D341Med (cell line): ENCODE measurements around the gene C16orf90.
"Not testable (repeated sequence)": the region's sequence is repeated elsewhere in the genome, so short reads cannot be mapped to it uniquely, and the experiment has no call there.

ENCODE experiments used
- DNase-seq: peaks from one replicate; pipeline ENCODE4 v3.0.0; 2012; ENCODE audit warnings: low spot score

Gene C16orf90

DNA sequence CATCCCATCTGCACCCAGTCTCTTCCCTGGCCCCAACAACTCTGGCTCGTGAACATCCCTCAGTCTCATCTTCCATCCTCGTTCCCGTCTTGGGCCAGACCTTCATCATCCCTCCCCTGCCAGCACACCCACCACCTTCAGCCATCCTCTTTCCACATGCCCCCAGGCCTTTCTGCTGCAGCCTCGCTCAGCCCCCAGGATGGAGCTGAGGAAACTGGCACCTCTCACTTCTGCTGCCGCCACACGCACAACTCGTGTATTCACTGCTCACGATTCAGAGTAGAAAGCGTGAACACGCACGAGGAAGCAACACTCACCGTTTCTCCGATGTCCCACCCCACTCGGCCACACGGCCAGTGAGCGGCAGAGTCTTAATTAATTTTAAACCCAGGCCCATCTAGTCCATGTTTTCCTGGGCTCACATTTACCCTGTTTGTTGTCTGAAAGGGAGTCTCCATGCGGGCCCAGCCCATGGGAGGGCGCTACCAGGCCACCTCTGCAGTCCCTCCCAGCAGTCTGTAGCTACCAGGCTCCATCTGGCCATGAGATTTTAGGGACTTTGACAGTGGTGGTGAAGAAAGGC, 12.5 kb downstream of the C16orf90 start:
- DNase-seq, result no peak

DNA sequence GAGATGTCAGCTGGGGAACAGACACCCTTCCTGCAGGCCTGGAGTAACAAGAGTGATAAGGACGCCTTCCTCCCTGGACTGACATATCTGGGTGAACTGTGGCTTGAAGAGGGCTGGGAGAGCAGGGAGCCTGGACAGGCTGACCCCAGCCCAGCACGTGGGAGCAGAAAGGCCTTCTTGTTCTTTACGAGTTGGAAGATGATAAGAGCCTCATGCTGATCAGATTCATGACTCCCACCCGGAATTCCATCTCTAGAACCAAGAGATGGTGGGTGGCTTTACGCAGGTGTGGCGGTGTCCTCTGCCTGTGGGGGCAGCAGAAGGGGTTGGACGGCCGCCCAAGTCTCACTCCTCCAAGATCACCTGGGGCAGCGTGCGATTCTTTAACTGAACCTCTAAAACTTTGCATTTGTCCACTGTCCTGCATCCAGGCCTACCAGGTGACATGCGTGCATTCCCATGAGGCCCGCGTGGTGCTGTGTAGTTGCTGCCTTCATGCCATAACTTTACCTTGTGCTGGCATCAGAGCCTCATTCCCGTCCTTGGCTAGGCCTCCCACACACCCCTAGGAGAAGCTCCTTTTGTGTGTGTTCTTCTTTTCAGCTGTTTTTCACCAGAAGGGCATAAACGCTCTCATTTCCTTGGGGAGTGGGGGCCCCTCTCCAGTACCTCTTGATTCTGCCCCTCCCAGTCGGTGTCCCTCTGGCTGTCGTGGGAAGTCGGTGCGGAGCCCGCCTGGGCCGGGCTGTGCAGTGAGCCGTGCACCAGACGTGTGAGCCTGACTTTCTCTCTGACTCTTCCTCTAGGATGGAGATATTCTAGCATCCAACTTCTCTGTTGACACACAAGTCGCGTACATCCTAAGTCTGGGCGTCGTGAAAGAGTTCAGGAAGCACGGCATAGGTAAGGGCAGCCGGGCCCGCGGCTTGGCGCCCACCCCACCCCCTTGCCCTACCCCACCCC, 13.3 kb downstream of the C16orf90 start:
- DNase-seq, result no peak

DNA sequence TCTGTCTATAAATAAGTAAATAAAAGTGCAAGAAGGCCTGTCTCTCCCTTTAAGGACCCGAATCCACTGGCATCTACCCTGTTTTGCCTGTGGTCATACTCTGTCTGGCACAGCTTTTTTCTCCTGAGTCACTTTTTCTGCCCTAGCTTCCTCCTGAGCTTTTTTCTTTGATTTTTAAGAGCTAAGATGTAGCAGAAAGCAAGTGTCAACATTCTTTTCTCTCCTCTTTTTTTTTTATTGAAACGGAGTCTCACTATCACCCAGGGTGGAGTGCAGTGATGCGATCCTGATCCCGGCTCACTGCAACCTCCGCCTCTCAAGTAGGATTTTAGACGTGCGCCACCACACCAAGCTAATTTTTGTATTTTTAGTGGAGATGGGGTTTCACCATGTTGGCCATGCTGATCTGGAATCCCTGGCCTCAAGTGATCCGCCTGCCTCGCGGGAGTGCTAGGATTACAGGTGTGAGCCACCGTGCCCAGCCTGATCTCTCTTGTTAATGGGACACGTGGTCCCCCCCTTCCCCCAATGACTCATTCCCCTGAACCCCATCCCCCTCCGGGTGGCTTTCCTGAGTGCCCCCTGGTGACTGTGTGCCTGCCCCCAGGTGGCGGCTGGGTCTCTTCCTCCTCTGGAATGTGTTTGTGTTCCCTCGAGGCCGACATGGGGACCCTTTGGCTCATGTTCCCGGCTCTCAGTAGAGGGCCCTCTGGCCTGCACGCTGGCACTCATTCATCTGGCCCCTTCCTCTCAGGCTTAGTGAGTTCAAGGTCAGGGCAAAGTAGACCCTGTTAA, 14.2 kb downstream of the C16orf90 start:
- no peak for DNase-seq

DNA sequence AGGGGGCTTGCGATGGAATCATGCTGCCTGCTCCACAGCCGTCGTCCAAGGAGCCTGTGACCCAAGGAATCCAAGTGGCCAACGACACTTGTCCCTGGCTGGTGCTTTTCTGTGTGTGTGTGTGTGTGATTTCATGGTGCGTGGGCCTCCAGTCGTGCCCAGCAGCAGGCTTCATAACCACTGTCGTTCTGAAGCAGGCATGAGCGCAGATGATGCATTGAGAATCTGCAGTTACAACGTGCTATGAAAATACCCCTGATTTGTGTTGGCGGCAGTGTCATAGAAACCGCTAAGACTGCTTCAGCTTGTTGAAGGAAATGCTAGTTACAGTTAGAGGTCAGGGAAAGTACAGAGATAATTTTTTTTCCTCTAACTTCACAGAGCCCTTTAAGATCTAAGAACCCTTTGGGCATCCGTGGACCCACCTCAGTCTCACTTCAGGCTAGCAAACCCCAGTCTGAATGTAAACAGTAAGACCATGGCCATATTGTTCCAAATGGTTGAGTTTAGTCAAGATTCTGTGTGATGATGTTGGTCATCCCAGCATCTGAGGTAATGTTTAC, 15.6 kb downstream of the C16orf90 start:
- DNase-seq, result no peak

DNA sequence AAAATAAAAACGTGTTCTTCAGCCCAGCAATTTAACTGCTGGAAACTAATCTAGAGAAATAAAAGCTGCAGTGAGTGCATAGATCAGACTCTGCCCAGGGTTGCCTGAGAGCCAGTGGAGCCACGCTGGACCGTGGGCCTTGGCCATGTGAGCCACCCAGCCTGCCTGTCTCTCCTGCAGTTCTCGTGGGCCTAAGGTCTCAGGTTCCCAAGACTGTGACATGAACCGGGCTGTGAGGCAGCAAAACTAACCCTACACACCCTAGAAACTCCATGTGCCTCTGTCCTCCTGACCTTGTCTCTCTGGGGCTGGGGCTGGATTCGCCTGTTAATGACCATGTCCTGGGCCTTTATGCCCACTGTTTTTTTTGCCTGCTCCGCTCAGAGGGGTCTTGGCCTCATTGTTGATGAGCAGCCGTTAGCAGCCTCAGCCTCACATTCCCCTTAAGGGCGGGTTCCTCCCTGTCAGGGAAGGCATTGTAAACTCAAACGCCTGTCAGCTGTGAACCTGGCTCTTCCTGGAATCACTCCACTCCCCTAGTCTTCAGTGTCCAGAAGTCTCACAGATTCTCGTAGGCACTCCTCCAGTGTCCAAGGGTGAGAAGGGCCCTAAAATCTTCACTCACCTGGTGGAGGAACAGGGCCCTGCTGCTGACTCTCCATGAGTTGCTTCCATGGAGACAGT, 16.9 kb downstream of the C16orf90 start:
- DNase-seq, result no peak

DNA sequence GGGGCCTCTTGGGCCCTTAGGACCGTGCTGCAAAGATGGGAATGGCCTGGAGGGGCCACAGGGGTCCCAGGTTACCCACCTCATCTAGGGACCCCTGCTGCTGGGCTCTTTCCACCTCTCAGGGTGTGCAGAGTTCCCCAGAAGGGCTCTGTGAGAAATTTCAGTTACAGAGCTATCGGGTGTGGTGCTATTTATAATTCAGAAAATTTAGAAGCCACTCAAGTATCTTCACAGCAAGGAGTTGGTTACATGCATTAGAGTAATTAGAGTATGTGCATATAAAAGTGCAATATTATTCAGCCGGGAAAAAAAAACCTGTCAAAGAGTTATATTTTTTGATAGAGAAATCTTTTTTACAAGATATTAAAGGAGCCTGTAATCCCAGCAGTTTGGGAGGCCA, 18.9 kb downstream of the C16orf90 start:
- DNase-seq, result no peak

DNA sequence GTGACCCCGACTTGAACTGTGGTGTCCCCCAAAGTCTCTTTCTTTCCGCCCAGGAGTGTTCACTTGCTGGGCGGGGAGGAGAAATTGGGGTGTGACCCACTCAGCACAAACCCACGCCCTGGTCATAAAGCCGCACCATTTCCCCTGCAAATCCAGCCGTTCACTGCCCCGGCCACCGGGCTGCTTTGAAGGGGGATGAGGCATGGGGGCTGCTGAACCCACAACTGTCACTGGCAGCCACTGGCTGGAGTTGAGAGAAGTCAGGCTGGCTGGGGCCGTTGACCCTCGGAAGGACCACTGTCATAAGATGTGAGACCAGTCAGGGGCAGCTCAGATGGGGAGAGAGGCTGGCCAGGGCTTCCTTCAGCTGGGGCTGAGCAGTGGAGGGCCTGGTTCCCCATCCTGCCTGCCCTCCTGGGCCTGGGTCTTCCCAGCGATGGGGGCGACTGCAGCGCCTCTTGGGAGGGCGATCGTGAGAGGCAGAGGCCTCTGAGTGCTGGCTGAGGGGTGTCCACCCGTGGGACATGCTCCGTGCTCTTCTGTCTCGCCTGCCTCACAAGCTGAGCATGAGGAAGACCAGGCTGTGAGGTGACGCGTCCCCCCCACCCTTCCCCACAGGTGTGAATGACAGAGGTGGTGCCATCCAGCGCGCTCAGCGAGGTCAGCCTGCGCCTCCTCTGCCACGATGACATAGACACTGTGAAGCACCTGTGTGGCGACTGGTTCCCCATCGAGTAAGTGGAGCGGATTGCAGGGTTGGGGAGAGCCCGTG, 19.5 kb downstream of the C16orf90 start:
- DNase-seq, result no peak

DNA sequence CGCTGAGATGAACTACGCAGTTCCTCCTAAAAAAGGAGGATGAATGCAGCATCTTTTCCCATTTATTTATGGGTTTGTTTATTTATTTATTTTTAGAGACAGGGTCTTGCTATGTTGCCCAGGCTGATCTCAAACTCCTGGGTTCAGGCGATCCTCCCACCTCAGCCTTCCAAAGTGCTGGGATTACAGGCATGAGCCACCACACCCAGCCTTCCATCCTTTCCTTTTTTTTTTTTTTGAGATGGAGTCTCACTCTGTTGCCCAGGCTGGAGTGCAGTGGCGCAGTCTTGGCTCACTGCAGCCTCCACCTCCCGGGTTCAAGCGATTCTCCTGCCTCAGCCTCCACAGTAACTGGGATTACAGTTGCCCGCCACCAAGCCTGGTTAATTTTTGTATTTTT, 20.4 kb downstream of the C16orf90 start:
- DNase-seq, result not testable (repeated sequence)

DNA sequence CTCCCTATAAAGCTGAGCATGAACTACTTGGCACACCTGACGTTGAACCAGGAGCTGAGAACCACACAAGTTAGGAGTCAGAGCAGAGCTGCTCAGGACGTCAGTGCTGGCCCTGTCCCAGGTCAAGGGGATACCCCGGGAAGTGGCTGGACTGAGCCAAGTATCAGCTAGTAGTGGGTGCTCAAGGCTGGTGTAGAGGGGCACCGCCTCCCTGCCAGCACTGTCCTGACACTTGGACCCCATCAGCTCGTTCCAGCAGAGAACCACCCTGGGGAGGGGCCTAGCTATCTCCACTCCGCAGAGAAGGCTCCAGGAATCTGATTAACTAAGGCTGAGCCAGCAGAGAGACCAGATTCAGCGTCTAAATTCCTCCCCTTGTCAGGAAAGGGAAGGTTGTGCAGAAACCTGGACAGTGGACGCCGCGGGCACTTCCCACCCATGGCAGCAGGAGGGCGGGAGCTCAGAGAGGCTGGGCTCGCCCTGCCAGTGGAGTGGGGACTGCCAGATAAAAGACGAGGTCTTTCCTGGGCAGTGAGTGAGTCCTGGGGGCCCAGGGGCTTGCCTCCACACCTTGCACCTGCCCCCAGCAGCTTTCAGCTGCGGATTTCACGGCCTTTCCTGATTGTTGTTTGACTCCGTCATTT, 21.0 kb downstream of the C16orf90 start:
- DNase-seq, result no peak

DNA sequence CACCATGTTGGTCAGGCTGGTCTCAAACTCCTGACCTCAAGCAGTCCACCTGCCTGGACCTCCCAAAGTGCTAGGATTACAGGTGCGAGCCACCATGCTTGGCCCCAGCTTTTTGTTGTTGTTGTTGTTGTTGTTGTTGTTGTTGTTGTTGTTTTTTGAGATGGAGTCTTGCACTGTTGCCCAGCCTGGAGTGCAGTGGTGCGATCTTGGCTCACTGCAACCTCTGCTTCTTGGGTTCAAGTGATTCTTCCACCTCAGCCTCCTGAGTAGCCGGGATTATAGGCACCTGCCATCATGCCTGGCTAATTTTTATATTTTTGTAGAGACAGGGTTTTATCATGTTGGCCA, 21.7 kb downstream of the C16orf90 start:
- not testable (repeated sequence) for DNase-seq

DNA sequence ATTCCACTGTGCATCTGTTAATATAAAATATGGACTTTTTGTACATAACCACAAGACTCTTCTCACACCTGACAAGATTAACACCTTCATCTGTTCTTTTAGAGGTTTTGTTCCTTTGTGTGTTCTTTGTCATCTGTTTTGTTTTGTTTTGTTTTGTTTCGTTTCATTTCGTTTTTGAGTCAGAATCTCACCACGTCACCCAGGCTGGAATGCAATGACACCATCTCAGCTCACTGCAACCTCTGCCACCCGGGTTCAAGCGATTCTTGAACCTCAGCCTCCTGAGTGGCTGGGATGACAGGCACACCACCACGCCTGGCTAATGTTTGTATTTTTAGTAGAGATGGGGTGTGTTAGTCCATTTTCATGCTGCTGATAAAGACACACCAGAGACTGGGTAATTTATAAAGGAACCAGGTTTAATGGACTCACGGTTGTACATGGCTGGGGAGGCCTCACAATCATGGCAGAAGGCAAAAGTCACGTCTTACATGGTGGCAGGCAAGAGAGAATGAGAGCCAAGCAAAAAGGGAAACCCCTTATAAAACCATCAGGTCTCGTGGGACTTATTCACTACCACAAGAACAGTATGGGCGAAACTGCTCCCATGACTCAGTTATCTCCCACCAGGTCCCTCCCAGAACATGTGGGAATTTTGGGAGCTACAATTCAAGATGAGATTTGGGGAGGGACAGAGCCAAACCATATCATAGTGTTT, 22.3 kb downstream of the C16orf90 start:
- DNase-seq, result no peak

DNA sequence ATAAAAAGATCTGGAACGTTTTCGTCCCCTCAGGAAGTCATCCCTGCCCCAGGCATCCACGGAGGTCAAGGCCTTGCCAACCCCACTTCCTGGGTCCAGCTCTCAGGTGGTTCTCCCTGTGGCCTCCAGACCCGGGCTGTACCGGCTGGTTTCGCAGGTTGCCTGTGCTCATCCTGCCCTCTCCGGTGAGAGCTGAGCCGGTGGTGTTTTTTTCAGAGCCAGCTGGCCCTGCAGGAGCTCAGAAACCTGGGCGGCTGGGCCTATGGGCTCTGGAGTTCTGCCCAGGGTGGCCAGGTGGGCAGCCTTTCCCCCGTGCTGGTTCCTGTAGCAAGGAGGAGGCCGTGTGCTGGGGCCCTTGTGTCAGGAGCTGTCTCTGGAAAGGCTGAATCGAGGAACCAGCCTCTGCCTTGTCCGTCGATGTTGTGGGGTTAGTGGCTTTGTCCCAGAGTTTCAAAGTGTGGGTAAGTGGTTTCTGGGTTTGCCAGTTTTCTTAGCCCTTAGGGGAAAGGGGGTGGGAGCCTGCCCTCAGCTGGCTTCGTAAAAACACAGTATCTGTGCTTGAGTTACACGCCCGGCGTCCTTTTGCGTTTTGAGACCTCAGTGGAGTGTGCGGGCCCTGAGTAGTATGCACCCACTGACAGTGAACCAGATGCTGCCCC, 23.6 kb downstream of the C16orf90 start:
- peak; percentile 25 for DNase-seq

DNA sequence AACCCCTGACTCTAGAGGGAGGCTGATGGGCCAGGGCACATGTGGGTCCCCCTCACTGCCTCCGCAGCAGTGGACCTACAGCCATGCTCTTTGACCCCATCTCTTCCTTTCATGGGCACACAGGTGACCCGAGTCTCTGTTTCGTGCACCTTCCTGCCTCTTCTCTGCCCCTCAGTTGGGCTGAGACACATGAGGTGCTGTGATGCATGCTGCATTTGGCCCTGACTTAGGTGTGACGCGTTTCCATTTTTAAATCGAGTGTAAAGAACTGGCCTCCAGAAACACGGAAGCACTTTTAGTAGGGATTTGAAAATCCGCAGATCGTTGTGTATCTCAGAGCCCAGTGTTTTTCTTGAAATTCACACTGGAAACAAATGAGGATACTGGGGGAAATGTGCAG, 24.6 kb downstream of the C16orf90 start:
- no peak for DNase-seq

DNA sequence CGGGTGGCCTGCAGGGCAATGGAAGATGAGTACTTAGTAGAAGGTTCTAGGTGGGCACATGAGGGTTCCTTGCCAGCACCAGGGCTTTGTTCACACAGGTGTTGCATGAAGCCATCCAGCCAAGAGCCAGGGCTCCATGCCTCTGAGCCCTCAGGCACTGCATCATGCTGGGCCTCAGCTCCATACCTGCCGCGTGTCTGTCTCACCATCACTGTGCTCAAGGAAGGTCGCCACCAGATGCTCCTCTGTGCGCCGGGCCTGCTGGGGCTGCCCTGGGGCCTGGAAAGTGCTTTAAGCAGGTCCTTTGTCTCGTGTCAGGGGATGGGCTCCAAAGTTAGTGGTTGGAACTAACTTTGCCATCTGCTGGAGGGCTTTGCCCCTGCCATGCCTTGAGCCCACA, 25.6 kb downstream of the C16orf90 start:
- no peak for DNase-seq

DNA sequence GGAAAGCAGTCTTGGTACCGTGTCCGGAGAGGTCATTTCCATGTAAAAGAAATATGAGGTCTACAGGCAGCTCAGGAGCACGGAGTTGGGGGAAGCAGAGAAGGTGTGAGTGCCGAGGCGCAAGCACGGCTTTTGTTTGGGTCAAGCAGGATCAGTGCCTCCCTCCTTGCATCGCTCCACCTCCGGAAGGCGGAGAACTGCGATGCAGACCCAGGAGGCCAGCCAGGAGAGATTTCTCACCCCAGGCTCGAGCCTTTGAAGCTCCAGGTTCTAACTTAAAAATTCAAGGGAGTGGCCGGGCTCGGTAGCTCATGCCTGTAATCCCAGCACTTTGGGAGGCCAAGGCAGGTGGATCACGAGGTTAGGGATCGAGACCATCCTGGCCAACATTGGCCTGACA, 26.8 kb downstream of the C16orf90 start:
- no peak for DNase-seq

DNA sequence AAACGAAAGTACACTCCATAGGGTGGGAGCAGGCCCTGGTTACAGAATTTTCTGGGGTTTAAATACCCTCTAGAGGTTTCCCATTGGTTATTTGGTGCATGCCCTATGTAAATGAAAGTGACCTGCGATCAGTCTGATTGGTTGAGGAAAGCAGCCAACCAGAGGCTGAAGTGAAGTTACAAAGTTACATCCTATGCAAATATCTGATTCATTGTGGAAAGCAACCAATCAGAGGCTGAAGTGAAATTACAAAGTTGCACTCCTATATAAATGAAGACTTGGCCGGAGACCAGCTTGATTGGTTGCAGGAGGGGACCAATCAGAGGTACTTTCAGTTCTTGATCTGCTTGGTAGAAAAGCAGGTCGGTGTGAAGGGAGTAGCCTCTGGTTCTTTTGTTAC, 27.4 kb downstream of the C16orf90 start:
- no peak for DNase-seq

DNA sequence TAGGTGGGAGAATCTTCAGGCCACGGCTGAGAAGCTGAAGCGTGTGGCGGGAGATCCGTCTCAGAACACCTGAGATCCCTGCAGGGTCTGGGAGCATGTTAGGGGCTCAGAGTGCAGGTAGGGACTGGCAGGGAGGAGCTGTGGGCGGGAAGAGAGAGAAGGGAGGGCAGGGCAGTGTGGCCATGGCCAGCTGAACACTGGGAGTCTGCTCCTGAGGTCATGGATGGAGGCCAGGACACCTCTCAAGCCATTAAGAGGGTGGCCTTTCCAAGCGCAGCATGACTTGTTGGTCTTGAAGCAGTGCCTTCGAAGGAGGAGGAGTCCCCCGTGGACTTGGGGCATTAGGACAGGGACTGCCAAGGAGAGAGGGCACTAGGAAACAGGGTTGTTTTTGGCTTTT, 28.1 kb downstream of the C16orf90 start:
- no peak for DNase-seq

DNA sequence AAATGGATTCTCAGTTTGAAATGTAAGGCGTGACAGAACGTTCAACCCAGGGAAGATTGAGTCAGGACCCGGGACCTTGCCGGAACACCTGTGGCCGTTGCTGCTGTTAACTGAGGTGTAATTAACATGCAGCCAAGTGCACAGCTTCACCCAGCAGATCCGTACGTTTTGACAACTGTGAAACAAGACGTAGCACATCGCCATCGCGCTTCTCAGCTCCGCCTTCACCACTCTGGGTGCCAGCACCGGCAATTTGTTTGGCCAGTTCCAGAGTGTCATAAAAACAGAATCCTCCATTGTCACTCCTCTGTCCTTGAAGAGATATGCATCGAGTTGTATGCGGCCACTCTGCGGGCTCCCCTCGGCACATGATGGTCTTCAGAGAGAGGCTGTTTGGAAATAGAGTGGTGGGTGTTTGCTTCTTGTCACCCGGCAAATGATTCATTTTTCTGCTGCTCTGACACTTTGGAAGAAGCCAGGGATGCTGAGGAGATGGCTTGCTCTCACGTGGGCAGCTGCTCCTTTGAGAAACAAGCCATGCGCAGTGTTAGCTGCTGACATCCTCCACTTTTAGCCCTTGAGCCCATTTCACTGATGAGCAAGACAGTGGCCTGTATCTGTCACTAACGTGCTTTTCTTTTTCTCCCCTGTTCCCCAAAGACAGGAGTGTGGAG, 29.2 kb downstream of the C16orf90 start:
- DNase-seq, result no peak

DNA sequence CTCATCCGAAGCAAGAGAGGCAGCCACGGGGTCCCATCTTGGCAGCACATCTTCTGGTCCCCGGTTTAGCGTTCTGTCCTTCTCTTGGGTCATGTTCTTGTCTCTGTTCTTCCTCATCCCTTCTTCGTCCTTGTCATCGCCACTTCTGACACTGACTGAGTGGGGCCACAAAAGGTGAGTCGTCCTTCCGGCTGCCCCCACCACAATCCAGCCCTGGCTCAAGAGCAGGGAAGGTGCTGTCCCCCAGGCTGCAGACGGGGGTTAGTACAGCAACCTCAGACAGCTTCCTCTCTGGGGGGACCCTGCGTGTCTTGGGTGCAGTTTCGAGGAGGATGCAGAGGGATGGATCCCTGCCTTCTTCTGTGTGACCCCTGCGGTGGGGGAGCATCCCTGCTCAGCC, 30.0 kb downstream of the C16orf90 start:
- no peak for DNase-seq
